OCI-LY7 (cell line): ENCODE results near the gene PDSS2. TPM values are rescaled to one million over a fixed set of nuclear protein-coding genes. Genes with fewer than 3 reads are reported as not detected.

Experiments used
- BruUV-seq: library from RNA; stranded (reverse); fragments of 400-500 nt; replicated peaks from 2 replicates; lab custom pipeline; 2021; lab: Mats Ljungman, UMichigan
- CTCF ChIA-PET: fragments of 300-600 bp; sonication (Branson Sonifier 250); formaldehyde crosslinking; loops from one replicate; lab custom pipeline; 2022; ENCODE audit warnings: antibody characterized with exemption; ENCODE audit not compliant: unreplicated experiment; lab: Charles Lee
- POLR2A ChIA-PET: fragments of 300-600 bp; sonication (Branson Sonifier 250); formaldehyde crosslinking; loops from one replicate; lab custom pipeline; 2022; ENCODE audit warnings: antibody characterized with exemption; lab: Charles Lee
- DNase-seq: peaks from one replicate; pipeline ENCODE4 v3.0.0-alpha.2; 2015; ENCODE audit warnings: low spot score
- H2AFZ ChIP-seq: fragments of 200-600 bp; sonication (generic), shearing (Covaris generic); 2 replicates; pipeline ENCODE4 v1.6.1; 2014; ENCODE audit warnings: mild to moderate bottlenecking, antibody characterized with exemption, low read length, moderate library complexity
- H3K27ac ChIP-seq: fragments of 200-600 bp; sonication (generic); 2 replicates; pipeline ENCODE4 v1.5.1; 2014; ENCODE audit warnings: mixed run types, low read depth, mild to moderate bottlenecking, moderate library complexity, low read length, inconsistent platforms; ENCODE audit not compliant: poor library complexity, severe bottlenecking
- H3K36me3 ChIP-seq: fragments of 200-600 bp; sonication (generic); 2 replicates; pipeline ENCODE4 v1.6.1; 2014; ENCODE audit warnings: mild to moderate bottlenecking, antibody characterized with exemption, low read length, moderate library complexity, mixed read lengths; ENCODE audit not compliant: insufficient read depth
- H3K4me1 ChIP-seq: fragments of 200-600 bp; sonication (generic); 2 replicates; pipeline ENCODE4 v1.5.1; 2014; ENCODE audit warnings: mild to moderate bottlenecking, low read length; ENCODE audit not compliant: insufficient read depth, poor library complexity, severe bottlenecking
- H3K4me2 ChIP-seq: fragments of 200-600 bp; sonication (generic); 2 replicates; pipeline ENCODE4 v1.6.1; 2014; ENCODE audit warnings: mild to moderate bottlenecking, low read length
- H3K4me3 ChIP-seq: fragments of 200-600 bp; sonication (generic); 2 replicates; pipeline ENCODE4 v1.5.1; 2014; ENCODE audit warnings: mild to moderate bottlenecking, low read depth, low read length; ENCODE audit not compliant: poor library complexity, severe bottlenecking
- H3K79me2 ChIP-seq: fragments of 200-600 bp; sonication (generic); 2 replicates; pipeline ENCODE4 v1.6.1; 2016; ENCODE audit warnings: low read depth, mild to moderate bottlenecking, low read length, moderate library complexity, mixed read lengths; ENCODE audit not compliant: insufficient read depth
- H3K9me2 ChIP-seq: fragments of 200-600 bp; sonication (generic); 2 replicates; pipeline ENCODE4 v1.6.1; 2016; ENCODE audit warnings: mild to moderate bottlenecking, low read length, mixed read lengths; ENCODE audit not compliant: insufficient read depth
- H3K9me3 ChIP-seq: fragments of 200-600 bp; sonication (generic); 2 replicates; pipeline ENCODE4 v1.6.1; 2014; ENCODE audit warnings: mild to moderate bottlenecking, mixed run types, low read length, mixed read lengths
- H4K20me1 ChIP-seq: fragments of 200-600 bp; sonication (generic); 2 replicates; pipeline ENCODE4 v1.6.1; 2014; ENCODE audit warnings: mild to moderate bottlenecking, antibody characterized with exemption, low read length, moderate library complexity, mixed read lengths; ENCODE audit not compliant: insufficient read depth
- CTCF ChIP-seq: fragments of 200-600 bp; sonication (generic); conservative IDR thresholded peaks from 2 replicates; pipeline ENCODE4 v1.5.1; 2014; ENCODE audit warnings: mild to moderate bottlenecking, antibody characterized with exemption, low read length, moderate library complexity, mixed read lengths
- EZH2phosphoT487 ChIP-seq: fragments of 200-600 bp; sonication (generic); IDR thresholded peaks from 2 replicates; pipeline ENCODE4 v1.6.1; 2018; ENCODE audit warnings: low read depth, borderline replicate concordance, mild to moderate bottlenecking, mixed run types, antibody characterized with exemption, low read length, moderate library complexity, mixed read lengths
- intact Hi-C: fragments of 100-400 bp; cut with micrococcal nuclease; formaldehyde crosslinking; loops from one replicate; pipeline ENCODE4 v1.10.0; 2022; ENCODE audit not compliant: unreplicated experiment
- total RNA-seq, 2 experiments: library from RNA; depleted of rRNA in 1 of 2; stranded (reverse); fragments of >200 nt in 1 of 2; shearing (Covaris generic) in 1 of 2; gene quantifications; 2 replicates each; pipeline ENCODE4 v1.2.3, GENCODE V29; 2014 to 2022

The PDSS2 gene
- total RNA-seq, 2 experiments from 2014 or later = 14.7 to 24.9 TPM

DNA sequence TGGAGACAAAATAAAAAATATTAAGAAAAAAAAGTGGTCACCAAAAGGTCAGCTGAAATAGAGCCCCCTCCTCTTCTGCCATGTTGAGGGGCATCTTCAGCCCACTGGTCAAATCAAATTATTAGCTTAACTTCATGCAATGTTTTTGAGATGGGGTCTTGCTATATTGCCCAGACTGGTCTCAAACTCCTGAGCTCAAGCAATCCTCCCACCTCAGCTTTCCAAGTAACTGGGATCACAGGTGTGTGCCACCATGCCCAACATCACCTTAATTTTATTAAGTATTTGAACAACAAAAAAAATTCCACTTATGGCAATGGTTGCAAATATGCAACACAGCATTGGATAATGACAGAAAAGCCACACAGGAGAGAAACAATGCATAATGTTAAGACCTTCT is 244.7 kb downstream of the PDSS2 start:
- BruUV-seq = no TSS peak
- DNase-seq = no peak
- POLR2A ChIA-PET = no interaction called here

DNA sequence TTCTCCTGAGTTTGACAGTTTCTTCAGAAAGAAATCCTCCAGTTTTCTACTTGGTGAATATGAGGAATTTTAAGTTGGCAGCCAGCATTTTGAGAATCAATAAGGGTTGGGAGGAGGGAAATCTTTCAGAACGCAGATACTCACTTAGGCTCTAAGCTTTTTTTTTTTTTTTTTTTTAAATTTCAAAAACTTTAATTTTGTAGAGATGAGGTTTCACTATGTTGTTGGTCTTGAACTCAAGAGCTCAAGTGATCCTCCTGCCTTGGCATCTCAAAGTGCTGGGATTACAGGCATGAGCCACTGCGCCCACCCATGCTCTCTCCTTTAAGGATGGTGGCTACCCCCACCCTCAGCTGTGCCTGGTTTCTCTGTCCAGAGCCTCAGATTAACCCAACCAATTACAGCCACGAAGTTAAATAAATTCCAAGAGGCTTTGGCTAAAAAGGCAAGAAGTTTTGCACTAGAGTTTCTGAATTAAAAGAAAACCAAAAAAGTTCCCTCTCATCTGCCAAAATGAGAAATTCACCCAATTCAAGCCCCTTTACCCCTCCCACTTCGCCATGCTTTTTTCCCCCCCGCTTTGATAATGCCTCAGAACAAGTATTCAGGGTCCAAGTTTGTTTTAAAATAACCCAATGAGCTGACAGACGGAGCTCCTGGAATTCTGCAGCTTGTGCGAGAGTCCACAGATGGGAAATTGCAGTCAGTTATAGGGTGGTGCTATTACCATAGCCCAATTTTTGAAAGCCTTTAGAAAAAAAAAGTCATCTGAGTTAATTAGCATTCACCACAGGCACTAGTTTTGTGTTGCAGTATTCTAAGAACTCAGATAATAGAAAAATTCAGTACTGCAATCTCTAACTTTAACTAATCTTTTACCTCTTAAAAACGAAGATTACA is 249.7 kb downstream of the PDSS2 start:
- H3K79me2 ChIP-seq = no peaks in the 10 kb centered on the region
- H3K9me3 ChIP-seq = no peaks in the 10 kb centered on the region
- H3K9me2 ChIP-seq = no peaks in the 10 kb centered on the region
- no peak overlapping the region for H3K4me3 ChIP-seq
- no peak overlapping the region for H3K4me2 ChIP-seq
- no peak for DNase-seq
- H4K20me1 ChIP-seq = no peaks in the 10 kb centered on the region
- intact Hi-C loops = no loop called here
- H2AFZ ChIP-seq = no peak overlapping the region
- no peak overlapping the region for H3K27ac ChIP-seq
- ChIA-PET CTCF (no interaction called here), POLR2A (interaction anchor here (0.6 to 0.7 kb wide), 3 partner anchors 46 to 1098 kb away, joined by 3 to 6 read pairs (median 4); no protein-coding TSS in a partner anchor)
- TF ChIP-seq CTCF (no peak), EZH2phosphoT487 (no peak)
- no TSS peak for BruUV-seq
- peaks cover 6% of the 10 kb centered on the region; the same call in 1 of the 2 replicates for H3K36me3 ChIP-seq
- no peaks in the 10 kb centered on the region for H3K4me1 ChIP-seq

More for the DNA sequence above, 244.7 kb downstream of the PDSS2 start:
- no peaks in the 10 kb centered on the region for H3K36me3 ChIP-seq
- TF ChIP-seq EZH2phosphoT487 (no peak), CTCF (no peak)
- H3K79me2 ChIP-seq = no peaks in the 10 kb centered on the region
- H4K20me1 ChIP-seq = no peaks in the 10 kb centered on the region
- CTCF ChIA-PET = no interaction called here
- no peaks in the 10 kb centered on the region for H3K9me2 ChIP-seq
- no peak overlapping the region for H3K27ac ChIP-seq
- no peak overlapping the region for H2AFZ ChIP-seq
- H3K4me2 ChIP-seq = no peak overlapping the region
- intact Hi-C loops = no loop called here
- H3K9me3 ChIP-seq = no peaks in the 10 kb centered on the region
- H3K4me3 ChIP-seq = no peak overlapping the region
- no peaks in the 10 kb centered on the region for H3K4me1 ChIP-seq
